ENCODE measurements around the gene XRN1.

GRCh38 chr3:142394921-142395622, 52.8 kb downstream of the XRN1 start:
- TF ChIP-seq CTCF (IDR thresholded peaks at IDR 0.05) (no peak), EZH2 (IDR thresholded peaks at IDR 0.05; ENCODE audit: borderline replicate concordance, insufficient read depth, low read depth, low read length, poor library complexity, severe bottlenecking) (no peak)
